Measurements from ENCODE around the gene SPATA22.
"Not testable (repeated sequence)": the region's sequence is repeated elsewhere in the genome, so short reads cannot be mapped to it uniquely, and the experiment has no call there.

Gene SPATA22

DNA sequence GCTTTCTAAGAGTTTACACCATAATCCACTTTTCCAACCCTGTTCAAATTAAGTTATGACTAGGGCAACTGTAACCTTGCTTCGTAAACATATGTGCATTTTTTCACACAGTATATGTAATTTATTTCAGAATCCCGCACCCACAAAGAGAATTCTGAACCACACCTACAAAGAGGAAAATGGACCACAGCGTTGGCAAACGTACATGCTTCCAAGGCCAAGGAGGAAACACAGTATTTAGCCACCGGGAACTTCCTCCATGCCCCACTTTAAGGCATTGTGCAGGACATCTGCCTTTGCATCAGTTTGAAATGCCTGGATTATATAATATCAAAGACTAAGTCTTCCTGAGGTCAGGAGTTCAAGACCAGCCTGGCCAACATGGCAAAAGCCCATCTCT is 2.1 kb downstream of the SPATA22 start:
- DNase-seq, result no peak

GRCh38 chr17:3466355-3466754 is 5.3 kb downstream of the SPATA22 start:
- not testable (repeated sequence) for DNase-seq

- DNase-seq, result no peak
These were observed 23.5 kb downstream of the SPATA22 start for GRCh38 chr17:3448059-3448665.

DNA sequence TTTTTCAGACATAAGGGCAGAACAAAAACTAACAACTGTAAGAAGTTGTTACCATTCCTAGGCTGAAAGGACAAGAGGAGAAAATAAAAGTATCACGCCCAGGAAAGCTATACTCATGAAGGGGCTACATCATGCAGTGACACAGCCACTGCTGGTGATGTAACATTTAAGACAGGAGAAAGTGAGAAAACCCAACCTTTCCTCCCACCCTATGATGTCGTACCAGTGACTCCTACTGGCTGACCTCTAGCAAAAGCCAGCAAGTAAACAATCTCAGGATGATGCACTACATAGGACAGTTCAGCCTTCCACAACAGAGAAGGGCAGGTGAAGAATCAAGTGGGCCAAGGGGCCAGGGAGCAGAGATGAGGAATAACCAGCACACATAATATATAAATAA is 24.0 kb downstream of the SPATA22 start:
- no peak for DNase-seq

- DNase-seq, result no peak
These were observed 31.2 kb downstream of the SPATA22 start for GRCh38 chr17:3440451-3440850.

DNA sequence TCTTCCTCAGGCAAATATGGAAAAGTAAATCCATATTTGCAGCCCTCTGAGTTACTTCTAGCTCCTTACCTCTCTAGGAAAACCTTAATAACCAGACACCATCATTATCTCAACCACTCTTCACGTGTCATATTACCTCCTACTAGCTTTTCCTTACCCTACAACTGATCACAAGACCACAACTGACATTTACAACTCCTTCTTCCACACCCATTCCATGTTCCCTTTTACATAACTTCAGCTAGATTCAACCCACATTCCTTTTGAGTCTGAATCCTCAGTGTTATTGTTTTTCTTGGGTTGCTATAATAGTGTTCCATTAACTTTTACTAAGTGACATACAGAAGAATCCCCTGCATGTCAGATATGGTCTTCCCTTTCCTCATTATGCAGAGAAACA is 33.3 kb downstream of the SPATA22 start:
- DNase-seq, result no peak

- no peak for DNase-seq
These were observed 37.9 kb downstream of the SPATA22 start, which contains the start of gene OR1E2 for GRCh38 chr17:3433741-3434140. Gene OR1E2, minus strand, starts transcription at chr17:3433841. Its CDS starts 0 bp downstream, at chr17:3433841.

GRCh38 chr17:3433215-3433614 is 38.4 kb downstream of the SPATA22 start:
- DNase-seq, result peak; percentile 15

DNA sequence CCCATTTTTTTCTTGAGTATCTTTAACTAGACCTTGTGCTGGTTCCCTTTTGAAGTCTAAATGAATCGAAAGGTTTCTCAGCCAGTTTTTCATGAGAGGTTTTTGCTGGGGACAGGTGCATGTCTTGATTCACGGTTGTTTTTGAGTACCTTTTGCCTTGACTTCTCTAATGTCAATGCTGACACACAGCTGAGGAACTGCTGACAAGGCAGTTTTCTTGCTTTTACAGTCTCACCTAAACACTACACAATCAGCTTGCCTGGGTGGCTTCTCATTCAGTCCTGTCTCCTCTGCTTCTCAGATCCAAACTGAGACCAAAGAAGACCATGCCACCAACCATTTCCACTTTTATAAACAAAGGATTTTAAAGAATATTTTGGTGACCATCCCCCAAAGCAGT is 53.4 kb downstream of the SPATA22 start:
- DNase-seq, result no peak

- no peak for DNase-seq
These were observed 56.0 kb downstream of the SPATA22 start for GRCh38 chr17:3415610-3416009.

GRCh38 chr17:3412216-3412615 is 59.4 kb downstream of the SPATA22 start:
- DNase-seq, result not testable (repeated sequence)

GRCh38 chr17:3411070-3411469 is 60.5 kb downstream of the SPATA22 start, which contains the start of gene OR3A3:
Gene OR3A3, plus strand, starts transcription at chr17:3411370.
- DNase-seq, result no peak

- DNase-seq, result not testable (repeated sequence)
These were observed 67.8 kb downstream of the SPATA22 start for GRCh38 chr17:3403856-3404255.

GRCh38 chr17:3401786-3402185 is 69.8 kb downstream of the SPATA22 start:
- DNase-seq, result no peak

GRCh38 chr17:3400055-3400454 is 71.6 kb downstream of the SPATA22 start:
- DNase-seq, result no peak

- DNase-seq, result no peak
These were observed 73.3 kb downstream of the SPATA22 start, which contains the start of gene OR1E1 for GRCh38 chr17:3398310-3398709. Gene OR1E1, minus strand, starts transcription at chr17:3398410. Its CDS starts 0 bp downstream, at chr17:3398410.

- not testable (repeated sequence) for DNase-seq
These were observed 73.8 kb downstream of the SPATA22 start for GRCh38 chr17:3397801-3398200.

Data from activated naive CD4-positive, alpha-beta T cell treated with anti-CD3 and anti-CD28 coated beads, Interleukin-2, amount 50 U/mL, for 16 hours (primary cell).